Body of pancreas (tissue), 4 donors: Measurements from ENCODE around the gene SLC4A5. TPM values are rescaled to one million over a fixed set of nuclear protein-coding genes. Genes with fewer than 3 reads are reported as not detected.

Source experiments
- ATAC-seq: fragments of 150-250 bp; one replicate; pipeline ENCODE4 v1.9.1; 2016
- DNase-seq, 4 donors: peaks; one replicate each; pipeline ENCODE4 v3.0.0-alpha.2; 2019
- H3K27ac ChIP-seq, 4 donors: fragments of 200-600 bp; sonication (generic); 1 replicate in 3 of 4; 2 replicates in 1 of 4; pipeline versions ENCODE4 v1.5.1 to v1.6.1; 2016 to 2019; ENCODE audit warnings: mild to moderate bottlenecking in 1 of 4, mixed read lengths in 1 of 4, moderate library complexity in 1 of 4
- H3K27me3 ChIP-seq, 2 donors: fragments of 200-600 bp; sonication (generic); one replicate each; pipeline ENCODE4 v1.6.0; 2016; ENCODE audit warnings: mild to moderate bottlenecking in 1 of 2
- H3K36me3 ChIP-seq, 2 donors: fragments of 200-600 bp; sonication (generic); replicated peaks in 1 of 2; 2 replicates each; pipeline ENCODE4 v1.5.1; 2016; ENCODE audit warnings: low read depth in 2 of 2; ENCODE audit not compliant: insufficient read depth in 1 of 2
- H3K4me1 ChIP-seq: fragments of 200-600 bp; sonication (generic); one replicate; pipeline ENCODE4 v1.6.0; 2016
- H3K4me3 ChIP-seq, 2 donors: fragments of 200-600 bp; sonication (generic); 1 replicate in 1 of 2; 2 replicates in 1 of 2; pipeline ENCODE4 v1.5.1; 2016 to 2019
- H3K9me3 ChIP-seq, 3 donors: fragments of 200-600 bp; sonication (generic); 1 replicate in 2 of 3; 2 replicates in 1 of 3; pipeline ENCODE4 v1.5.1; 2016
- POLR2A ChIP-seq, 3 donors: fragments of 450-650 bp; IDR thresholded peaks; one replicate each; pipeline ENCODE4 v1.6.1; 2016; ENCODE audit warnings: antibody characterized with exemption in 3 of 3, mild to moderate bottlenecking in 2 of 3
- WGBS, 2 donors: methylation state at CpG; one replicate each; pipeline ENCODE4 v1.1.5; 2017; 5-methylcytosine and 5-hydroxymethylcytosine counted together
- intact Hi-C: fragments of 100-400 bp; cut with DNase I; formaldehyde crosslinking; loops from one replicate; pipeline ENCODE4 v1.15.1; 2023
- total RNA-seq, 2 donors: library from RNA; depleted of rRNA; stranded (reverse); fragments of >200 nt; gene quantifications; one replicate each; pipeline ENCODE4 v1.1.0, GENCODE V29; 2016
- TF ChIP-seq, protein P1 (sequence below), 7 experiments: fragments of 450-650 bp in 4 of 7; fragments of 200-600 bp in 3 of 7; sonication (generic) in 3 of 7; IDR thresholded peaks; one replicate each; pipeline ENCODE4 v1.5.1; 2016 to 2019; ENCODE audit warnings: antibody characterized with exemption in 7 of 7

SLC4A5 gene
- total RNA-seq, 2 donors from 2014 or later = 2.3 to 8.3 TPM

GRCh38 chr2:74252862-74253261 lies 90.4 kb downstream of the SLC4A5 start:
- no peak for DNase-seq
- Histone ChIP-seq H3K36me3 (no peaks in the 10 kb centered on the region), H3K4me3 (no peak overlapping the region), H3K27me3 (no peaks in the 10 kb centered on the region), H3K9me3 (no peaks in the 10 kb centered on the region), H3K27ac (no peak overlapping the region), H3K4me1 (no peaks in the 10 kb centered on the region)
- no peak for TF ChIP-seq POLR2A (IDR thresholded peaks at IDR 0.05)
- TF ChIP-seq, protein P1, sequence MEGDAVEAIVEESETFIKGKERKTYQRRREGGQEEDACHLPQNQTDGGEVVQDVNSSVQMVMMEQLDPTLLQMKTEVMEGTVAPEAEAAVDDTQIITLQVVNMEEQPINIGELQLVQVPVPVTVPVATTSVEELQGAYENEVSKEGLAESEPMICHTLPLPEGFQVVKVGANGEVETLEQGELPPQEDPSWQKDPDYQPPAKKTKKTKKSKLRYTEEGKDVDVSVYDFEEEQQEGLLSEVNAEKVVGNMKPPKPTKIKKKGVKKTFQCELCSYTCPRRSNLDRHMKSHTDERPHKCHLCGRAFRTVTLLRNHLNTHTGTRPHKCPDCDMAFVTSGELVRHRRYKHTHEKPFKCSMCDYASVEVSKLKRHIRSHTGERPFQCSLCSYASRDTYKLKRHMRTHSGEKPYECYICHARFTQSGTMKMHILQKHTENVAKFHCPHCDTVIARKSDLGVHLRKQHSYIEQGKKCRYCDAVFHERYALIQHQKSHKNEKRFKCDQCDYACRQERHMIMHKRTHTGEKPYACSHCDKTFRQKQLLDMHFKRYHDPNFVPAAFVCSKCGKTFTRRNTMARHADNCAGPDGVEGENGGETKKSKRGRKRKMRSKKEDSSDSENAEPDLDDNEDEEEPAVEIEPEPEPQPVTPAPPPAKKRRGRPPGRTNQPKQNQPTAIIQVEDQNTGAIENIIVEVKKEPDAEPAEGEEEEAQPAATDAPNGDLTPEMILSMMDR (IDR thresholded peaks at IDR 0.05) = no peak
- no peak for ATAC-seq
- WGBS, 2 donors = 68 to 77% methylated on average over 9 of the region's 9 CpGs
- intact Hi-C loops = no loop called here

- no peak for ATAC-seq
- Histone ChIP-seq H3K27me3 (no peaks in the 10 kb centered on the region), H3K27ac (no peak overlapping the region), H3K4me1 (no peaks in the 10 kb centered on the region), H3K36me3 (no peaks in the 10 kb centered on the region), H3K4me3 (no peak overlapping the region), H3K9me3 (no peaks in the 10 kb centered on the region)
- intact Hi-C loops = no loop called here
- no peak for DNase-seq
- TF ChIP-seq, protein P1 (IDR thresholded peaks at IDR 0.05) = no peak
- TF ChIP-seq POLR2A (IDR thresholded peaks at IDR 0.05) = no peak
- 66 to 77% methylated on average over 10 of the region's 10 CpGs for WGBS, 2 donors
Measured at GRCh38 chr2:74252036-74252435, 91.2 kb downstream of the SLC4A5 start.

GRCh38 chr2:74250189-74250631 lies 93.0 kb downstream of the SLC4A5 start:
- Histone ChIP-seq H3K27me3 (no peaks in the 10 kb centered on the region), H3K9me3 (no peaks in the 10 kb centered on the region), H3K4me1 (no peaks in the 10 kb centered on the region), H3K4me3 (no peak overlapping the region), H3K27ac (no peak overlapping the region), H3K36me3 (no peaks in the 10 kb centered on the region)
- intact Hi-C loops = no loop called here
- TF ChIP-seq, protein P1 (IDR thresholded peaks at IDR 0.05) = peak; percentile 59 to 75 (median 67)
- TF ChIP-seq POLR2A (IDR thresholded peaks at IDR 0.05) = no peak
- peak; percentile 55 for ATAC-seq
- DNase-seq = peak; percentile 47 to 62 (median 58)
- WGBS, 2 donors = 17 to 24% methylated on average over 9 to 10 of the region's 10 CpGs

DNA sequence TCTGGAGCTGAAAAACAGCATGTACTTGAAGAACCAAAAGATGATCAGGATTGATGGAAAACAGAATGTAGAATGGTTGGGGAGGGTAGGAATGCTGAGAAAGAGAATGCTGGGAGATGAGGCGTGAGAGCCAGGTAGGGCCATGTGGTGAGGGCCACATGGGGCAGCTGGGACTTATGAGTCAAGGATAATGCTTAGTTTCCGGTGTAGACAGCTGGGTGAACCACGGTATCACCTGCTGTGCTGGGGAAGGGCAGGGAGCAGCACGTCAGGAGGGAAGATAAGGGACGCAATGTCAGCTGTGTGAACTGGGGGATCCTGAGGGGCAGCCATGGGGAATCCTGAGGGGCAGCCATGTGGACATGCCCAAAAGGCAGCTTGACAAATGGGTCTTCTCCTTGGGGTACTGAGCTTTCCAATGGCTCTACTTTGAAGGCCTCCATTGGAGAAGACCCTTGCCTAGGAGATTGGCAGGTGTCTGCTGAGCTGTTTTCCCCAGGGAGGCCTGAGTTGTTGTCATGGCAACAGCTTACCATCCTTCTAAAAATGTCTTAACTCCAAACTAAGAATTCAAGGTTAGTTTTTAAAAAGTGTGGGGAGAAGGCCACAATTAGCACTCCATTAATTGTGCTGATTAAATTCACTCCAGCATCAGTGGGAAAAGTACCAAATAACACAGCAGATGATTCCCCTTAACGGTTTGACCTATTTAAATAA lies 93.7 kb downstream of the SLC4A5 start:
- intact Hi-C loops = no loop called here
- TF ChIP-seq, protein P1 (IDR thresholded peaks at IDR 0.05) = no peak
- no peak for TF ChIP-seq POLR2A (IDR thresholded peaks at IDR 0.05)
- no peaks in the 10 kb centered on the region for H3K27me3 ChIP-seq

More for the DNA sequence above, 93.7 kb downstream of the SLC4A5 start:
- WGBS, 2 donors = 56 to 57% methylated on average over 6 of the region's 6 CpGs
- DNase-seq (no peak), ATAC-seq (no peak)
- Histone ChIP-seq H3K4me3 (no peak overlapping the region), H3K4me1 (no peaks in the 10 kb centered on the region), H3K9me3 (no peaks in the 10 kb centered on the region), H3K36me3 (no peaks in the 10 kb centered on the region), H3K27ac (no peak overlapping the region)
